Testis (tissue), 2 donors: Measurements from ENCODE around the gene ADAM33.

Experiments used
- POLR2A ChIP-seq: fragments of 450-650 bp; IDR thresholded peaks from one replicate; pipeline ENCODE4 v1.6.1; 2017; ENCODE audit warnings: antibody characterized with exemption, mild to moderate bottlenecking, moderate library complexity
- TF ChIP-seq, protein P1 (sequence below), 3 experiments: fragments of 450-650 bp in 2 of 3; fragments of 200-600 bp in 1 of 3; sonication (generic) in 1 of 3; IDR thresholded peaks; one replicate each; pipeline ENCODE4 v1.5.1; 2016 to 2019; ENCODE audit warnings: antibody characterized with exemption in 3 of 3, mild to moderate bottlenecking in 2 of 3, moderate library complexity in 1 of 3

GRCh38 chr20:3720626-3721025 is 38.8 kb upstream of the ADAM33 start:
- TF ChIP-seq, protein P1, sequence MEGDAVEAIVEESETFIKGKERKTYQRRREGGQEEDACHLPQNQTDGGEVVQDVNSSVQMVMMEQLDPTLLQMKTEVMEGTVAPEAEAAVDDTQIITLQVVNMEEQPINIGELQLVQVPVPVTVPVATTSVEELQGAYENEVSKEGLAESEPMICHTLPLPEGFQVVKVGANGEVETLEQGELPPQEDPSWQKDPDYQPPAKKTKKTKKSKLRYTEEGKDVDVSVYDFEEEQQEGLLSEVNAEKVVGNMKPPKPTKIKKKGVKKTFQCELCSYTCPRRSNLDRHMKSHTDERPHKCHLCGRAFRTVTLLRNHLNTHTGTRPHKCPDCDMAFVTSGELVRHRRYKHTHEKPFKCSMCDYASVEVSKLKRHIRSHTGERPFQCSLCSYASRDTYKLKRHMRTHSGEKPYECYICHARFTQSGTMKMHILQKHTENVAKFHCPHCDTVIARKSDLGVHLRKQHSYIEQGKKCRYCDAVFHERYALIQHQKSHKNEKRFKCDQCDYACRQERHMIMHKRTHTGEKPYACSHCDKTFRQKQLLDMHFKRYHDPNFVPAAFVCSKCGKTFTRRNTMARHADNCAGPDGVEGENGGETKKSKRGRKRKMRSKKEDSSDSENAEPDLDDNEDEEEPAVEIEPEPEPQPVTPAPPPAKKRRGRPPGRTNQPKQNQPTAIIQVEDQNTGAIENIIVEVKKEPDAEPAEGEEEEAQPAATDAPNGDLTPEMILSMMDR (IDR thresholded peaks at IDR 0.05) = no peak
- no peak for TF ChIP-seq POLR2A
